BE2C (cell line): Measurements from ENCODE around the gene YIF1B.

Source experiments
- DNase-seq: peaks from one replicate; pipeline ENCODE4 v3.0.0-alpha.2; 2020
- H3K27me3 ChIP-seq: fragments of 250-450 bp; sonication (Bioruptor Pico); 2 replicates; pipeline ENCODE4 v1.5.1; 2020; ENCODE audit warnings: mild to moderate bottlenecking
- H3K36me3 ChIP-seq: fragments of 250-450 bp; sonication (Bioruptor Pico); 2 replicates; pipeline ENCODE4 v1.5.1; 2020; ENCODE audit warnings: mild to moderate bottlenecking
- H3K4me1 ChIP-seq: fragments of 250-450 bp; sonication (Bioruptor Pico); 2 replicates; pipeline ENCODE4 v1.5.1; 2020
- H3K4me3 ChIP-seq: 2 replicates; pipeline ENCODE4 v1.5.1; 2011; ENCODE audit warnings: low read depth, low read length
- H3K9me3 ChIP-seq: fragments of 250-450 bp; sonication (Bioruptor Pico); 2 replicates; pipeline ENCODE4 v1.5.1; 2020
- TF ChIP-seq, protein P1 (sequence below): IDR thresholded peaks from 2 replicates; pipeline ENCODE4 v1.5.1; 2012; ENCODE audit warnings: mild to moderate bottlenecking, low read depth, low read length

YIF1B gene

DNA sequence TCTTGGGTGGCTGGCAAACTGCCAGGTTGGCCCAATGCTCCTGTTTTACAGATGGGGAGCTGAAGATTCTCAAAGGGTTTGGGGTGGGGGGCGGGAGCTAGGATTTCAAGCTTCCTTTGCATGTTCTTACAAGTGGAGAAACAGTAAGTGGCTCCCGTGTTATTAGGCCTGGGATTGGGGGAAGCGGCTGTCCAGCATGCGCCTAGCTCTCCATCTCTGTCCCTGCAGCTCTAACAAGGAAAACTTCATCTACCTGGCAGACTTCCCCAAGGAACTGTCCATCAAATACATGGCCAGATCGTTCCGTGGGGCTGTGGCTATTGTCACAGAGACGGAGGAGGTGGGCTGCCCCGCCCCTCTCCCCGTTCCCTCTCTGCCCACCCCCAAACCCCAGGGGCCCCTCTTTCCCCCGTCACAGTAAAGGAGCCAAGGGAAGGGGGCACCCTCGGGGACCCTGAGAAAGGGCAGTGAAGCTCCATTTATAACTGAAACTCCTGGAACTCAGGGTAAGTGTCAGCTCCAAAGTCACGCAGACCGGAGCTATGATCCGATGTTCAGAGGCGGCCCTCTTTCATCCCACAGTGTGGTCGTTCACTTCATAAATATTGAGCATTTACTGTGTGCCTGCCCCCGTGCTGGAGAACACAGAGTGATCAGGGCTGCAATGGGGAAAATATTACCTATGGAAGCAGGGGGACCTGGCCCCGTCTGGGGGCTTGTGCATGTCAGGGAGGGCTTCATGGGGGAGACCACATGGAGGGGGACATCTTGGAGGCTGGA, 43.7 kb upstream of the YIF1B start:
- Histone ChIP-seq H3K9me3 (no peaks in the 10 kb centered on the region), H3K27me3 (peaks cover 39% of the 10 kb centered on the region), H3K4me1 (no peaks in the 10 kb centered on the region), H3K4me3 (no peak overlapping the region), H3K36me3 (no peaks in the 10 kb centered on the region)
- DNase-seq: no peak
- TF ChIP-seq, protein P1, sequence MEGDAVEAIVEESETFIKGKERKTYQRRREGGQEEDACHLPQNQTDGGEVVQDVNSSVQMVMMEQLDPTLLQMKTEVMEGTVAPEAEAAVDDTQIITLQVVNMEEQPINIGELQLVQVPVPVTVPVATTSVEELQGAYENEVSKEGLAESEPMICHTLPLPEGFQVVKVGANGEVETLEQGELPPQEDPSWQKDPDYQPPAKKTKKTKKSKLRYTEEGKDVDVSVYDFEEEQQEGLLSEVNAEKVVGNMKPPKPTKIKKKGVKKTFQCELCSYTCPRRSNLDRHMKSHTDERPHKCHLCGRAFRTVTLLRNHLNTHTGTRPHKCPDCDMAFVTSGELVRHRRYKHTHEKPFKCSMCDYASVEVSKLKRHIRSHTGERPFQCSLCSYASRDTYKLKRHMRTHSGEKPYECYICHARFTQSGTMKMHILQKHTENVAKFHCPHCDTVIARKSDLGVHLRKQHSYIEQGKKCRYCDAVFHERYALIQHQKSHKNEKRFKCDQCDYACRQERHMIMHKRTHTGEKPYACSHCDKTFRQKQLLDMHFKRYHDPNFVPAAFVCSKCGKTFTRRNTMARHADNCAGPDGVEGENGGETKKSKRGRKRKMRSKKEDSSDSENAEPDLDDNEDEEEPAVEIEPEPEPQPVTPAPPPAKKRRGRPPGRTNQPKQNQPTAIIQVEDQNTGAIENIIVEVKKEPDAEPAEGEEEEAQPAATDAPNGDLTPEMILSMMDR: no peak

DNA sequence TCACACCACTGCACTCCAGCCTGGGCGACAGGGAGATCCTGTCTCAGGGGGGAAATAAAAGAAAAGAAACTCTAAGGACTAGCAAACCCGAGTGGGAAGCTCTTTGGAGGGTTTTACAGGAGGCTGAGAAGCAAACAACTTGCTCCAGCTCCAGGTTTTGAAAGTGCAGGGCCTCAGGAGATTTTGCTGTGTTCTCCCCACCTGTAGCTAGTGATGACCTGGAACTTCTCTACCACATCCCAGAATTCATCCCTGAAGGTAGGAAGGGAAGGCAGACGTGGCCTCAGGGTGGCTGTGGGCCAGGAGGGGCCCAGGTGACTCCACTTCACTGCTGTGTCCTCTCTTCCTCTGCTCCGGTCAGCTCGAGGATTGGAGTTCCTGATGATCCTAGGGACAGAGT, 42.3 kb upstream of the YIF1B start:
- no peak overlapping the region for H3K4me3 ChIP-seq
- H3K36me3 ChIP-seq: no peaks in the 10 kb centered on the region
- H3K9me3 ChIP-seq: no peaks in the 10 kb centered on the region
- TF ChIP-seq, protein P1: no peak
- peaks cover 39% of the 10 kb centered on the region for H3K27me3 ChIP-seq
- no peak for DNase-seq
- H3K4me1 ChIP-seq: no peaks in the 10 kb centered on the region

DNA sequence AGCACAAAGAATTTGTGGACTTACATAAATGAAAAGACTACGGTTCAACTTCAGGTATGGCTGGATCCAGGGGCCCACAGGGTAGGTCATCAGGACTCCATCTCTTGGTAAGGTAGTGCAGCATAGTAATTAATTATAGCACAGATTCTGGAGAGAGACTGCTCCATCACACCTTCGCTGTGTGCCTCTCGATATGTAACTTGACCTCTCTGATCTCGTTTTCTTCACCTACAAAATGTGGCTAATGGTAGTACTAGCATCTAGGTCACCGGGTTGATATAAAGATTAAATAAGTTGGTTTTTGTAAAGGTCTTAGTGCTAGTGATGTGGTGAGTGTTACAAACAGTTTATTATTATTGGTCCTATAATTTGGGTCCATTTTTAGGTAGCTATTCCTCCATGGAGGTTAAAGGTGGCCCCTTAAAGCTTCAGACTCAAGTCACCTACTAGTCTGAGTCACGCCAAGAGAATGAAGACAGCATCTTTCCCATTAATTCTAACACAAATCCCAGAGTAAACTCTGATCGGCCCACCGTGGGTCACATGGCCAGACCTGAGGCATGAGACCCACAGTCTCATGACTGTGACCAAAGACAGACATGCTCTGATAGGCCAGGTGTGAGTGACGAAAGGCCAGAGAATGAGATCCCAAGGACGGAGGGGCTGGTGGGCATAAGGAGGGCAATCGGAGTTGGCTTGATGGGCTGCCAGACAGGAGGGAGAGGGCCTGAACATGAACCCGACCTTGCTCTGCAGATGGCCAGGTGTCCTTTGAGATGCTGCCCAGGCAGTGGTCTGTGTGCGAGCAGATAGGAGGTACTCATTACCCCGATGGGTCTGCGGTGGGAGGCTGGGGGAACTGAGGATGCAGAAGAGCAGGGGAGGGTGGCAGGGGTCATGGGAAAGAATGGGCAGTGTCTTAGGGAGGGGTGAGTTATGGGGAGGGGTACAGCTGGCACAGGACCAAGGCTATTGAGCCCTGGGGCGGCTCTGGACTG, 40.3 kb upstream of the YIF1B start:
- TF ChIP-seq, protein P1: no peak
- no peaks in the 10 kb centered on the region for H3K4me1 ChIP-seq
- no peaks in the 10 kb centered on the region for H3K9me3 ChIP-seq
- H3K36me3 ChIP-seq: no peaks in the 10 kb centered on the region
- H3K27me3 ChIP-seq: peaks cover 33% of the 10 kb centered on the region
- H3K4me3 ChIP-seq: no peak overlapping the region
- no peak for DNase-seq

DNA sequence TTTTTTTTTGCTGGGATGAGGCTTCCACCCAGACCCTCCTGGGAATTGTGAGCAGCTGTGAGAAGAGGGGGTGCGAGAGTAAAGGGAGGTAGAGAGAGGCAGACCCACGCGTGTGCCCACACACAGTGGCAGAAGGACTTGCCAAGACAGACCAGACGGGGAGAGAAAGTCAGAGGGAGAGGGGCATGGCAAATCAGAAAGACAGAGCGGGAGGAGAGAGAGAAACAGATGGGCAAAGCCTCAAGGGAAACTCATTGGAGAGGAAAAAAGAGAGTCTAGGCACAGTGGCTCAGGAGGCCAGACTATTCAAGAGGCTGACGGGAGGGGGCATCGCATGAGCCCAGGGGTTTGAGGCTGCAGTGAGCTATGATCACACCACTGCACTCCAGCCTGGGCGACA, 36.9 kb upstream of the YIF1B start:
- Histone ChIP-seq H3K4me1 (no peaks in the 10 kb centered on the region), H3K9me3 (no peaks in the 10 kb centered on the region), H3K36me3 (no peaks in the 10 kb centered on the region), H3K27me3 (peaks cover 2% of the 10 kb centered on the region; the same call in 1 of the 2 replicates), H3K4me3 (no peak overlapping the region)
- TF ChIP-seq, protein P1: no peak
- DNase-seq: no peak

DNA sequence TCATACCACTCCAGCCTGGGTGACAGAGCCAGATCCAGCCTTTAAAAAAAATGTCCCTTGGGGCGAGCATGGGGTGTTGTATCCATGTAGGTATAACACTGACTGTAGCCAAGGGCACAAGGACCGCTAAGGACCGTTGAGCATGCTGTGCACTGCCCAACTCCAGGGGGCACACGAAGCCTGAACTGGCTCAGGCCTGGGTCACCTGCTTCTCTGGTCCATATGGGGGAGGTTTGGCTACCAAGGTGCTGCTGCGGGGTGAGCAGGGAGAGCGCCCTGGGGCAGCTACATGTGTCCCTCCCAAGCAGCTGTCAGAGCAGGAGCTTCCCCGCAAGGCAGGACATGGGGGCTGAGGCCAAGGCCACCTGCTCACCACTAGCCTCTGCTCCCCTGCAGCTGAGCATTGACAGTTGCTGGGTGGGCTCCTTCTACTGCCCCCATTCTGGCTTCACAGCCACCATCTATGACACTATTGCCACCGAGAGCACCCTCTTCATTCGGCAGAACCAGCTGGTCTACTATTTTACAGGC, 36.2 kb upstream of the YIF1B start:
- DNase-seq: no peak
- H3K9me3 ChIP-seq: no peaks in the 10 kb centered on the region
- no peaks in the 10 kb centered on the region for H3K4me1 ChIP-seq
- TF ChIP-seq, protein P1: peak; percentile 6; the same call in 1 of the 2 replicates
- H3K4me3 ChIP-seq: no peak overlapping the region
- H3K36me3 ChIP-seq: no peaks in the 10 kb centered on the region
- no peaks in the 10 kb centered on the region; the same call in 1 of the 2 replicates for H3K27me3 ChIP-seq
